CD4-positive, alpha-beta T cell treated with Interferon alpha-2 for 1 hour (primary cell): ENCODE data around the gene TMC3.

Experiments used
- DNase-seq, 2 donors: peaks; one replicate each; pipeline ENCODE4 v3.0.0-alpha.2; 2020 to 2022

TMC3 gene

GRCh38 chr15:81321667-81322066 lies 52.3 kb downstream of the TMC3 start:
- DNase-seq = no peak

- DNase-seq = no peak
These were observed 56.4 kb downstream of the TMC3 start for GRCh38 chr15:81317642-81318017.

- DNase-seq = no peak
These were observed 57.7 kb downstream of the TMC3 start for GRCh38 chr15:81316267-81316666.

GRCh38 chr15:81315452-81316175 lies 58.4 kb downstream of the TMC3 start:
- no peak for DNase-seq

GRCh38 chr15:81314378-81314777 lies 59.6 kb downstream of the TMC3 start:
- no peak for DNase-seq

- no peak for DNase-seq
These were observed 60.3 kb downstream of the TMC3 start for GRCh38 chr15:81313686-81314085.

GRCh38 chr15:81312790-81313543 lies 61.0 kb downstream of the TMC3 start:
- DNase-seq = peak in 1 of 2 donors; percentile 59

GRCh38 chr15:81311752-81312464 lies 62.1 kb downstream of the TMC3 start:
- DNase-seq = peak in 1 of 2 donors; percentile 42

- DNase-seq = no peak
These were observed 63.5 kb downstream of the TMC3 start for GRCh38 chr15:81310480-81310879.

- no peak for DNase-seq
These were observed 64.2 kb downstream of the TMC3 start for GRCh38 chr15:81309647-81310450.

GRCh38 chr15:81308260-81308659 lies 65.8 kb downstream of the TMC3 start:
- DNase-seq = no peak

GRCh38 chr15:81304226-81304625 lies 69.8 kb downstream of the TMC3 start:
- peak in 1 of 2 donors; percentile 34 for DNase-seq

- DNase-seq = no peak
These were observed 70.5 kb downstream of the TMC3 start for GRCh38 chr15:81303244-81304225.

- DNase-seq = peak in 1 of 2 donors; percentile 33
These were observed 71.3 kb downstream of the TMC3 start for GRCh38 chr15:81302701-81303109.

GRCh38 chr15:81301815-81302399 lies 72.1 kb downstream of the TMC3 start:
- DNase-seq = peak; percentile 39 to 59

- no peak for DNase-seq
These were observed 72.6 kb downstream of the TMC3 start for GRCh38 chr15:81301385-81301784.

GRCh38 chr15:81299630-81300273 lies 74.3 kb downstream of the TMC3 start:
- DNase-seq = no peak

- no peak for DNase-seq
These were observed 74.9 kb downstream of the TMC3 start for GRCh38 chr15:81299156-81299555.

- DNase-seq = no peak
These were observed 75.4 kb downstream of the TMC3 start for GRCh38 chr15:81298611-81299010.
